Chondrocyte (in vitro differentiated cells): Measurements from ENCODE around the gene CAB39L. TPM values are rescaled to one million over a fixed set of nuclear protein-coding genes. Genes with fewer than 3 reads are reported as not detected.

Experiments
- DNase-seq: peaks from one replicate; pipeline ENCODE4 v3.0.0; 2021; ENCODE audit warnings: mixed read lengths, low spot score
- H3K27ac Mint-ChIP-seq: one replicate; pipeline ENCODE4 v1.8.0; 2021; ENCODE audit warnings: mild to moderate bottlenecking, moderate library complexity, mixed read lengths; ENCODE audit not compliant: unreplicated experiment
- H3K27me3 Mint-ChIP-seq: 2 replicates; pipeline ENCODE4 v1.8.0; 2021; ENCODE audit warnings: low read depth, mixed read lengths
- H3K36me3 Mint-ChIP-seq: 2 replicates; pipeline ENCODE4 v1.8.0; 2021; ENCODE audit warnings: low read depth, mixed read lengths
- H3K4me1 Mint-ChIP-seq: 2 replicates; pipeline ENCODE4 v1.8.0; 2021; ENCODE audit warnings: low read depth, mild to moderate bottlenecking, mixed read lengths
- H3K4me3 Mint-ChIP-seq: one replicate; pipeline ENCODE4 v1.8.0; 2021; ENCODE audit warnings: mild to moderate bottlenecking, moderate library complexity, mixed read lengths; ENCODE audit not compliant: unreplicated experiment
- H3K9me3 Mint-ChIP-seq: 2 replicates; pipeline ENCODE4 v1.8.0; 2021; ENCODE audit warnings: low read depth, mixed read lengths
- CTCF ChIP-seq: fragments of 200-600 bp; sonication (generic); IDR thresholded peaks from 2 replicates; pipeline ENCODE4 v1.5.0; 2021; ENCODE audit warnings: antibody characterized with exemption, mild to moderate bottlenecking, moderate library complexity
- total RNA-seq: library from RNA; stranded (reverse); gene quantifications from 3 replicates; pipeline ENCODE4 v1.2.1, GENCODE V29; 2021

The CAB39L gene
- total RNA-seq, 1 donor from 2014 or later: 6.0 TPM

- no peak for TF ChIP-seq CTCF
- Mint-ChIP-seq H3K9me3 (no peaks in the 10 kb centered on the region), H3K36me3 (no peaks in the 10 kb centered on the region), H3K4me3 (no peak overlapping the region), H3K27ac (no peak overlapping the region), H3K27me3 (no peaks in the 10 kb centered on the region), H3K4me1 (peaks cover 38% of the 10 kb centered on the region)
- no peak for DNase-seq
These were observed 138.8 kb downstream of the CAB39L start for GRCh38 chr13:49304763-49305700.

GRCh38 chr13:49304356-49304755 lies 139.5 kb downstream of the CAB39L start:
- no peaks in the 10 kb centered on the region for H3K9me3 Mint-ChIP-seq
- peaks cover 38% of the 10 kb centered on the region for H3K4me1 Mint-ChIP-seq
- no peak for TF ChIP-seq CTCF
- no peaks in the 10 kb centered on the region for H3K36me3 Mint-ChIP-seq
- no peak for DNase-seq
- H3K27ac Mint-ChIP-seq: no peak overlapping the region
- no peaks in the 10 kb centered on the region for H3K27me3 Mint-ChIP-seq
- no peak overlapping the region for H3K4me3 Mint-ChIP-seq

GRCh38 chr13:49303533-49304252 lies 140.2 kb downstream of the CAB39L start:
- Mint-ChIP-seq H3K27me3 (no peaks in the 10 kb centered on the region), H3K4me1 (peaks cover 31% of the 10 kb centered on the region), H3K4me3 (no peak overlapping the region), H3K9me3 (no peaks in the 10 kb centered on the region), H3K27ac (no peak overlapping the region), H3K36me3 (no peaks in the 10 kb centered on the region)
- TF ChIP-seq CTCF: no peak
- no peak for DNase-seq

GRCh38 chr13:49302817-49303216 lies 141.0 kb downstream of the CAB39L start:
- Mint-ChIP-seq H3K9me3 (no peaks in the 10 kb centered on the region), H3K36me3 (no peaks in the 10 kb centered on the region), H3K4me3 (no peak overlapping the region), H3K4me1 (peaks cover 23% of the 10 kb centered on the region), H3K27me3 (no peaks in the 10 kb centered on the region), H3K27ac (no peak overlapping the region)
- TF ChIP-seq CTCF: no peak
- DNase-seq: no peak

- no peak overlapping the region for H3K4me3 Mint-ChIP-seq
- no peaks in the 10 kb centered on the region for H3K27me3 Mint-ChIP-seq
- H3K9me3 Mint-ChIP-seq: no peaks in the 10 kb centered on the region
- H3K4me1 Mint-ChIP-seq: peaks cover 18% of the 10 kb centered on the region
- H3K36me3 Mint-ChIP-seq: no peaks in the 10 kb centered on the region
- no peak for TF ChIP-seq CTCF
- no peak for DNase-seq
- H3K27ac Mint-ChIP-seq: no peak overlapping the region
These were observed 141.6 kb downstream of the CAB39L start for GRCh38 chr13:49302222-49302621.
